GM10847 (cell line): ENCODE results near the gene NPHS1.

Source experiments
- POLR2A ChIP-seq: IDR thresholded peaks from 2 replicates; pipeline ENCODE4 v1.6.1; 2011; ENCODE audit not compliant: insufficient read length; ENCODE audit errors: extremely low read depth

Gene NPHS1

GRCh38 chr19:35789978-35790944 lies 62.0 kb downstream of the NPHS1 start:
- TF ChIP-seq POLR2A = no peak

GRCh38 chr19:35789195-35789977 lies 62.9 kb downstream of the NPHS1 start:
- TF ChIP-seq POLR2A = no peak

- TF ChIP-seq POLR2A = no peak
Observed at GRCh38 chr19:35788205-35788960, 63.9 kb downstream of the NPHS1 start.

GRCh38 chr19:35787227-35787799 lies 65.0 kb downstream of the NPHS1 start:
- no peak for TF ChIP-seq POLR2A

GRCh38 chr19:35786299-35787160 lies 65.8 kb downstream of the NPHS1 start:
- no peak for TF ChIP-seq POLR2A

GRCh38 chr19:35785339-35785627 lies 67.0 kb downstream of the NPHS1 start:
- no peak for TF ChIP-seq POLR2A

- no peak for TF ChIP-seq POLR2A
Observed at GRCh38 chr19:35784503-35785338, 67.6 kb downstream of the NPHS1 start.

- no peak for TF ChIP-seq POLR2A
Observed at GRCh38 chr19:35783469-35784434, 68.6 kb downstream of the NPHS1 start.

GRCh38 chr19:35782589-35782988 lies 69.7 kb downstream of the NPHS1 start:
- no peak for TF ChIP-seq POLR2A

- no peak for TF ChIP-seq POLR2A
Observed at GRCh38 chr19:35781650-35782049, 70.7 kb downstream of the NPHS1 start.

- TF ChIP-seq POLR2A = no peak
Observed at GRCh38 chr19:35780717-35781116, 71.6 kb downstream of the NPHS1 start.

- TF ChIP-seq POLR2A = no peak
Observed at GRCh38 chr19:35780058-35780457, 72.2 kb downstream of the NPHS1 start.
